Hepatocyte (in vitro differentiated cells): ENCODE results near the gene MYLK2. TPM values are rescaled to one million over a fixed set of nuclear protein-coding genes. Genes with fewer than 3 reads are reported as not detected.

ENCODE experiments used
- DNase-seq: peaks from one replicate; pipeline ENCODE4 v3.0.0-alpha.2; 2016; ENCODE audit warnings: low spot score
- H2AFZ ChIP-seq: fragments of 200-600 bp; sonication (generic); 2 replicates; pipeline ENCODE4 v1.6.0; 2016; ENCODE audit warnings: antibody characterized with exemption, mild to moderate bottlenecking
- H3K27ac ChIP-seq: fragments of 200-600 bp; sonication (generic); 2 replicates; pipeline ENCODE4 v1.5.1; 2016; ENCODE audit warnings: mild to moderate bottlenecking
- H3K27me3 ChIP-seq: fragments of 200-600 bp; sonication (generic); 2 replicates; pipeline ENCODE4 v1.6.1; 2016
- H3K36me3 ChIP-seq: fragments of 200-600 bp; sonication (generic); replicated peaks from 2 replicates; pipeline ENCODE4 v1.5.1; 2016; ENCODE audit warnings: low read depth; ENCODE audit not compliant: insufficient read depth
- H3K4me1 ChIP-seq: fragments of 200-600 bp; sonication (generic); 2 replicates; pipeline ENCODE4 v1.5.1; 2016; ENCODE audit warnings: mild to moderate bottlenecking, moderate library complexity; ENCODE audit not compliant: insufficient read depth
- H3K4me2 ChIP-seq: fragments of 200-600 bp; sonication (generic); 2 replicates; pipeline ENCODE4 v1.6.0; 2016
- H3K4me3 ChIP-seq: fragments of 200-600 bp; sonication (generic); 2 replicates; pipeline ENCODE4 v1.5.1; 2016; ENCODE audit warnings: mild to moderate bottlenecking
- H3K79me2 ChIP-seq: fragments of 200-600 bp; sonication (generic); 2 replicates; pipeline ENCODE4 v1.6.0; 2017; ENCODE audit warnings: mild to moderate bottlenecking
- H3K9me2 ChIP-seq: fragments of 200-600 bp; sonication (generic); replicated peaks from 2 replicates; pipeline ENCODE4 v1.6.0; 2017; ENCODE audit warnings: mild to moderate bottlenecking; ENCODE audit not compliant: insufficient read depth
- H3K9me3 ChIP-seq: fragments of 200-600 bp; sonication (generic); 2 replicates; pipeline ENCODE4 v1.5.1; 2016; ENCODE audit warnings: low read depth, mild to moderate bottlenecking
- H4K20me1 ChIP-seq: fragments of 200-600 bp; sonication (generic); 2 replicates; pipeline ENCODE4 v1.6.0; 2016; ENCODE audit warnings: mild to moderate bottlenecking; ENCODE audit not compliant: insufficient read depth, poor library complexity, severe bottlenecking
- EZH2 ChIP-seq: fragments of 200-600 bp; sonication (generic); IDR thresholded peaks from 2 replicates; pipeline ENCODE4 v1.6.1; 2016; ENCODE audit warnings: antibody characterized with exemption, mild to moderate bottlenecking, borderline replicate concordance
- EZH2phosphoT487 ChIP-seq: fragments of 200-600 bp; sonication (generic); IDR thresholded peaks from one replicate; pipeline ENCODE4 v1.6.1; 2018; ENCODE audit warnings: antibody characterized with exemption, mild to moderate bottlenecking, low read depth, moderate library complexity; ENCODE audit not compliant: unreplicated experiment, severe bottlenecking
- WGBS: methylation state at CpG from one replicate; pipeline ENCODE4 v1.1.6; 2016; ENCODE audit warnings: low lambda C conversion rate; ENCODE audit errors: missing lambda C conversion rate; 5-methylcytosine and 5-hydroxymethylcytosine counted together
- polyA plus RNA-seq: library from polyadenylated mRNA; unstranded; fragments of >200 nt; fragmentation: Nextera tagmentation; extraction: Ambion mirVana; gene quantifications from 2 replicates; pipeline ENCODE4 v1.2.1, GENCODE V29; 2016
- total RNA-seq: library from RNA; depleted of rRNA; stranded (reverse); fragments of >200 nt; gene quantifications from 2 replicates; pipeline ENCODE4 v1.2.3, GENCODE V29; 2014
- TF ChIP-seq, protein P1 (sequence below): fragments of 200-600 bp; sonication (generic); IDR thresholded peaks from 2 replicates; pipeline ENCODE4 v1.5.1; 2016; ENCODE audit warnings: antibody characterized with exemption, mild to moderate bottlenecking; ENCODE audit not compliant: poor library complexity

MYLK2 gene
- total and polyA plus RNA-seq, 2 experiments from 2014 or later = 0.33 TPM; not detected in 1

DNA sequence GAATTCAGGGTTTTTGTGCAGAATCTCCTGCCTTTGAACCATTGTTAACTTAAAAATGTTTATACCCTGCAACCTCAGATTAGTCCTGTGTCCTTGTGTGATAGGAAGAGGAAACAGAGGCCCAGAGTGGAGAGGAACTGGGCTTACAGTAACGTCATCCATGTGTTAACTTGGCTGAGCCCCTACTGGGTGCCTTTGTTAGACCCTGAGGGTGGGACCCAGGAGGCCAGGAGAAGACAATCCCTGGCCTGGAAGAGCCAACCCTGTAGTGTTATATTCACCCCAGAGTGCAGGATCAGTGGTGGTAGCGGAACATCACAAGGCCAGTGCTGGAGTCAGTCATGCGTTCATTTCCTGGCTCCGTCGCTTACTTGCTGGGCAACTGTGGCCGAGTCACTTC is 10.6 kb downstream of the MYLK2 start:
- Histone ChIP-seq H3K36me3 (no peaks in the 10 kb centered on the region), H3K4me2 (no peak overlapping the region), H4K20me1 (no peaks in the 10 kb centered on the region), H3K79me2 (no peaks in the 10 kb centered on the region), H2AFZ (no peak overlapping the region), H3K9me2 (no peaks in the 10 kb centered on the region), H3K27me3 (no peaks in the 10 kb centered on the region), H3K4me3 (no peak overlapping the region), H3K4me1 (peaks cover 9% of the 10 kb centered on the region), H3K27ac (no peak overlapping the region), H3K9me3 (no peaks in the 10 kb centered on the region)
- WGBS = 90% methylated on average over 6 of the region's 6 CpGs
- TF ChIP-seq EZH2phosphoT487 (no peak), EZH2 (no peak)
- TF ChIP-seq, protein P1, sequence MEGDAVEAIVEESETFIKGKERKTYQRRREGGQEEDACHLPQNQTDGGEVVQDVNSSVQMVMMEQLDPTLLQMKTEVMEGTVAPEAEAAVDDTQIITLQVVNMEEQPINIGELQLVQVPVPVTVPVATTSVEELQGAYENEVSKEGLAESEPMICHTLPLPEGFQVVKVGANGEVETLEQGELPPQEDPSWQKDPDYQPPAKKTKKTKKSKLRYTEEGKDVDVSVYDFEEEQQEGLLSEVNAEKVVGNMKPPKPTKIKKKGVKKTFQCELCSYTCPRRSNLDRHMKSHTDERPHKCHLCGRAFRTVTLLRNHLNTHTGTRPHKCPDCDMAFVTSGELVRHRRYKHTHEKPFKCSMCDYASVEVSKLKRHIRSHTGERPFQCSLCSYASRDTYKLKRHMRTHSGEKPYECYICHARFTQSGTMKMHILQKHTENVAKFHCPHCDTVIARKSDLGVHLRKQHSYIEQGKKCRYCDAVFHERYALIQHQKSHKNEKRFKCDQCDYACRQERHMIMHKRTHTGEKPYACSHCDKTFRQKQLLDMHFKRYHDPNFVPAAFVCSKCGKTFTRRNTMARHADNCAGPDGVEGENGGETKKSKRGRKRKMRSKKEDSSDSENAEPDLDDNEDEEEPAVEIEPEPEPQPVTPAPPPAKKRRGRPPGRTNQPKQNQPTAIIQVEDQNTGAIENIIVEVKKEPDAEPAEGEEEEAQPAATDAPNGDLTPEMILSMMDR = no peak
- DNase-seq = no peak

DNA sequence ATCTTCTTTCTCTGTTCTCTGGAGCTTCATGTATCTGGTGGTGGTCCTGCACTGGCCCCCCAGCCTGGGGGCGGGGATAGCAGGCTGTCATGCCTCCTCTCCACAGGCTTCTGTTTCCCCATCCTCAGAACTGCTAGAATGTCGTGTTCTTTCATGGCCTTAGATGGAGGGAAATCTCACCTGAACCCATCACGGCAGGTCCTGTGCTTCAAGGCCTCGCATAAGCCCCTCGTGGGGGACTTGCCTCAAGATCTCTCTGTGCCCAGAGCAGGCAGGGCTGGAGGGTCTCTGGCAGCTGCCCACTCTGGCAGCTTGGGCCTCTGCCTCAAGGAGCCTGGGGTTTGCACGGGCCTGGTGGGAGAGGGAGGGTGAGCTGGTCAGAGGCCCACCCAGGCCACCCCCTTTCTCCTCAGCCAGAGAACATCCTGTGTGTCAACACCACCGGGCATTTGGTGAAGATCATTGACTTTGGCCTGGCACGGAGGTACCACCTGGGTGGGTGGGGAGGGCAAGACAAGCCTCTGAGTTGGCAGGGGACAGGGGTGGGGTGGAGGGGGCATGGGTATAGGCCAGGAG is 11.3 kb downstream of the MYLK2 start:
- no peak overlapping the region for H3K4me3 ChIP-seq
- no peaks in the 10 kb centered on the region for H3K36me3 ChIP-seq
- 90% methylated on average over 8 of the region's 8 CpGs for WGBS
- no peaks in the 10 kb centered on the region for H3K9me3 ChIP-seq
- DNase-seq = no peak
- H4K20me1 ChIP-seq = no peaks in the 10 kb centered on the region
- TF ChIP-seq, protein P1 = no peak
- no peak for TF ChIP-seq EZH2phosphoT487
- TF ChIP-seq EZH2 = no peak
- no peak overlapping the region for H3K27ac ChIP-seq
- H3K4me2 ChIP-seq = no peak overlapping the region
- H3K4me1 ChIP-seq = peaks cover 14% of the 10 kb centered on the region
- no peak overlapping the region for H2AFZ ChIP-seq
- H3K27me3 ChIP-seq = no peaks in the 10 kb centered on the region
- H3K79me2 ChIP-seq = no peaks in the 10 kb centered on the region
- H3K9me2 ChIP-seq = no peaks in the 10 kb centered on the region

DNA sequence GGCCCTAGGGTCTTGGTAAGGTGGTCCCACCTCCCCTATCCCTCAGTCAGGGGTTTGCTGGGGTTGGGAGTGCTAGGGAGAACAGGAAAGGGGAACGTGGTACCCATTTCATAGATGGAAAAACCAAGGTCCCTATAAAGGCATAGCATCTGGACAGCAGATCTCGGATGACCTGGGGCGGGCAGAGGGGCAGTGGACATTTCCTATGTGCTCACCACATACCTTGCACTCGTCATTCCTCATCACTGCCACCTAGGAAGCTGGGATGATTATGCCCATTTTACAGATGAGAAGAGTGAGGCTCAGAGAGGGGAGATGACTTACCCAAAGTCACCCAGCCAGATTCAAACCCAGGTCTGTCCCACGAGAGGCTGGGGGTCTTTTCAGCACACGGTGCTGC is 12.1 kb downstream of the MYLK2 start:
- H3K27ac ChIP-seq = no peak overlapping the region
- no peaks in the 10 kb centered on the region for H3K36me3 ChIP-seq
- H3K4me1 ChIP-seq = peaks cover 21% of the 10 kb centered on the region
- no peaks in the 10 kb centered on the region for H3K79me2 ChIP-seq
- no peak for DNase-seq
- H2AFZ ChIP-seq = no peak overlapping the region
- no peak overlapping the region for H3K4me2 ChIP-seq
- no peaks in the 10 kb centered on the region for H3K27me3 ChIP-seq
- H3K9me3 ChIP-seq = no peaks in the 10 kb centered on the region
- no peaks in the 10 kb centered on the region for H4K20me1 ChIP-seq
- no peak overlapping the region for H3K4me3 ChIP-seq
- WGBS = 89% methylated on average over 6 of the region's 6 CpGs
- H3K9me2 ChIP-seq = no peaks in the 10 kb centered on the region
- TF ChIP-seq, protein P1 = no peak
- TF ChIP-seq EZH2 = no peak
